GM21526 (cell line): ENCODE data around the gene ATP6V1G3.
"Not testable (repeated sequence)": the region's sequence is repeated elsewhere in the genome, so short reads cannot be mapped to it uniquely, and the experiment has no call there.

Source experiments
- ATAC-seq: cut with Tn5 transposase; IDR thresholded peaks from one replicate; pipeline ENCODE4 v1.9.1; 2021; ENCODE audit warnings: moderate library complexity; ENCODE audit not compliant: unreplicated experiment, low FRiP score

ATP6V1G3 gene

DNA sequence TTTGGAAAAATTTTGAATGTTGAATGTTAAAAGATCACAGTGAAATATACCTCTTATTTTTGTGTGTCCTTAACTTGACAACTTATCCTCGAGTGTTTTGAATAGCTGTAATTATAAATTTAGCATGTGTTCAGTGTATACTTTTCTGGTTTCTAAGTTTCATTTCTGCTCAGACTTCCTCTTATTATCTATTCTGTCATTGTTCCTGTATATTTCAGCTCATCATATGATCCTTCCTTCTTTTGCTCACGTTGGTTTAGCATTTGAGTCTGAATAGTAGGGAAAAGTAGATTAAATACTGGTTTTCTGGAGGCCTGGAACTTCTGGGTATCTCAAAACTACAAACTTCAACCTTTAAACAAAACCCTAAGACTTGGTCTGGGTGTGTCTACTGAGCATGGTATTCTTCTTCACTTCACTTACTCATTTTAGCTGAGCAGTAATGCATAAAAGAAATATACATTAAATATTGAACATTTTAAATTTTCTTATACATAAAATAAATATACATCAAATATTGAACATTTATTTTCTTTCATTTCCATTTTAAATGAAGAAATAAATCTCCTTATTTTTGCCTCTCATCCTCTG, 3.3 kb upstream of the ATP6V1G3 start:
- ATAC-seq, result peak; percentile 91

DNA sequence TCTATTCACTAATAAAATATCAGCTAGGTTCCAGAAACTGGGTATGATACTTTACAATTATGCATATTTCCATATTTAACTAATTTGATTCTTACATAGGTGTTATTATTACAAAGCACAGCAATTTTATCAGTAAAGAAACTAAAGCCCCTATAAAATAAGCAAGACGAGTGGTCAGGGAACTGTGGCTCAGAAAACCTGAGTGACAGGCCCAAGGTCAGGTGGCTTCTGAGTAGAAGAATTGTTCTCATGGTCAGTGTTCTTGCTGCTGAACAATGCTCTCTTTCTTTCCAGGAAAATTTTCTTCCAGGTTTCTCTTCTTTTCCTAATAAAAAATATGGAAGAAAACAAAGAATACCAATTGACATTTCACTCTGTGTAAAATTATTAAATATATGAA, 2.2 kb upstream of the ATP6V1G3 start:
- ATAC-seq, result no peak

DNA sequence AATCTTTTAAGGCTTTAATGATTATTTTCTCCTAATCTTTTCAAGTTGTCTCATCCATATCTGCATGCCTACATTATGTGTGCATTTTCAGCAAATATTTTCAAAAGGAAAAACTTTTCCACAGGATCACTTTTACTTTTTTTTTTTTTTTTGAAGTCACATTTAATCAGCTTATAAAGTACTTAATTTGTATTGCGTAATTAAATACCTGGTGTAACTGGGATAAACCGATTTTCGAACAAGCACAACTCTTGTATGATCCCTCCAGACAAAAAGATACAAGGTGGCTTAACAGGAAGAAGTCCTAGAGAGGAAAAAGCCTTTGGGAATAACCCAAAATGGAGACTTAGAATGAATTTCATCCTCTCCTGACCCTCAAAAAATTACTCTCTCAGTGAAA, 1.3 kb upstream of the ATP6V1G3 start:
- ATAC-seq, result no peak

DNA sequence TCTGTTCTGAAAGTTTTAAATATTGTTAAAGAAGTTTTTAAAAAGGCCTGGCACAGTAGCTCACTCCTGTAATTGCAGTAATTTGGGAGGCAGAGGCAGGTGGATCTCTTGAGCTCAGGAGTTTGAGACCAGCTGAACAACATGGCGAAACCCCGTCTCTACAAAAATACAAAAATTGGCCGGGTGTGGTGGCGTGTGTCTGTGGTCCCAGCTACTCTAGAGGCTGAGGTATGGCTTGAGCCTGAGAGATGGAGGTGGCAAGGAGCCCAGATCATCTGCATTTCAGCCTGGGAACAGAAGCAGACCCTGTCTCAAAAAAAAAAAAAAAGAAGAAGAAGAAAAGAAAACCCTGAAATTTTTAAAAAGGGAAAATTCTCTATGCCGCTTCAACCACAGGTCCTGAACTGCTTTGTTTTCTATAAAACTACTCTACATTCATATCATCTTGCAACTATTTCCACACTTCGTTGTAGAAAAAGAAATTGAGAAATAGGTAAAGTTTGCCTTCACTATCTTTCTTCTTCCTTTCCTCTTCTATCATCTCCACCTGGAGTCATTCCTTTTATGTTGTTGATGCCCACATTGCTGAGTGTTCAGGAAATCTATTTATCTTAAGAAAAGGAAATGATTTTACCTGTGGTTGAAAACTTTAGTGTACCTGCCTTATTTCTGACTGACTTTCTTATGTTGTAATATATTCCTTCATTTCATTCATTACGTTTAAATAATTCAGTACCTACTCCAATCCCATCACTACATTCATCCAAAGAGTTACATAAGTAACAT, 1.7 kb downstream of the ATP6V1G3 start:
- ATAC-seq, result no peak

DNA sequence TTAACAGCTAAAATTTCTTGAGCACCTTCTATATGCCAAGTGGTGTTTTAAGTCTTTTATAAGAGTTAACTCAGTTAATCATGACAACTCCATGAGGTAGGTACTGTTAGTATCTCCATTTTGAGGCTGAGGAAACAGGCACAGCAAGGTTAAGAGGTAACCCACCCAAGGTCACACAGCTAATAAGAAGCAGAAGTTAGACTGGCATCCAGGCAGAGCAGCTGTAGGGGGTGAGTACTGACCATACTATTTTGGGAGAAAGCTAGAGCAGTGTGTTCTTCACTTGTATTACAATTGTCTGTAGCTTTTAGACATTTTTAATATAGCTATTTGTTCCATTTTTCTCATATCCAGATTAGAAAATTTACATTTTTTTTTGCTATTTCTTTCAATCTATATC, 4.8 kb downstream of the ATP6V1G3 start:
- ATAC-seq, result no peak

DNA sequence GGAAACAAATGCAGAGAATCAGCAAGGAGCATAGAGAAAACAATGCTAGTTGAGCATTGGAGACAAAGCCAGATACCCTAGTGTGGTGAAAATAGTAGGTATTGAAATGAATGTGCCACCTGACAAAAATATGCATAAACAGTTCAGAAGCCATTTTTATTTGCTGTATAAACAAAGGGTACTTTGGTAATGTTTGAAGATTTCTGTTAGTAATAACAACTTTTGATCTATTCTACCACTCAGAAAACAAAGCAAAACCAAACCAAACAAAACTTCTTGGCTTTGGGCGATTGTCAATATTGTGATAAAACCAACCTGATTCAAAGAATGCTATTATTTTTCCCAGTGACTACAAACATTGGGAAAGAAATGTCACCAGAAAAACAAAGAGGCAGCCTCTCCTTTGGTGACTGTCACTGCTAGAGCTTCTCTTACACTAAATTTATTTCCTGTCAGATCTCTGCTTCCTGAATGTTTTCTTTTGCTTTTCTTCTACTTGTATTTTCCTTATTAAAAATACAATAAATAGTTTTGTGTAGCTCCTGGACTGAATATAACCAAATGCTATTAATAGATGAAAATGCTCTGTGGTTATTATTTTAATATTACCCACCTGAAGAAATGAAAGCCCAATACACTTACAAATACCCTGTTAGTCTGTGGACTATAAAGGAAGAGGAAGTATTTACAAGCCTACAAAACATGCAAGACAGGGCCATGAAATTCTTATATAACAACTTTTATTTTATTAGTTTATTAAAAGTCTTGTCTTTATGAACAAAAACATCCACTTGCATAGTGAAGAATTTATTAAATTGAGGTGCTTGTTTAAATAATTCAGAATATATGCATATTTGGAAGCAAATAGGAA, 5.7 kb downstream of the ATP6V1G3 start:
- no peak for ATAC-seq

DNA sequence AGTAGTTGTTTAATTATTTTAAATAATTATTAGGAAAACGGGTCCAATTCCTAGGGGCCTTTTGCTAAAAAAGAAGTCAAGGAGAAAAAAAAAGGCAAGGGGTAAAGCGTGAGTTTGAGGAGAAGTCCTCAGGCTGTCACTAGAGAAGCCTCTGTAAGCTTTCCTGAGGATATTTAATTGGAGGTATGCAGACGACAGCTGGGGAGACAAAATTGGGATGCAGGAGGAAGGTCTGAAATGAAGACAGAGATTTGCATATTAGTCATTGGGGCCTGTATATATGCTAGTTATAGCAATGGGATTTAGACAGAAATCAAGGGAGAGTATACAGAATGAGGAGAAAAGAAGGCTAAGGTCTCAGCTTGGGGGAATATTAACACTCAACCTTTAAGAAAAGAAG, 8.6 kb downstream of the ATP6V1G3 start:
- ATAC-seq, result no peak

DNA sequence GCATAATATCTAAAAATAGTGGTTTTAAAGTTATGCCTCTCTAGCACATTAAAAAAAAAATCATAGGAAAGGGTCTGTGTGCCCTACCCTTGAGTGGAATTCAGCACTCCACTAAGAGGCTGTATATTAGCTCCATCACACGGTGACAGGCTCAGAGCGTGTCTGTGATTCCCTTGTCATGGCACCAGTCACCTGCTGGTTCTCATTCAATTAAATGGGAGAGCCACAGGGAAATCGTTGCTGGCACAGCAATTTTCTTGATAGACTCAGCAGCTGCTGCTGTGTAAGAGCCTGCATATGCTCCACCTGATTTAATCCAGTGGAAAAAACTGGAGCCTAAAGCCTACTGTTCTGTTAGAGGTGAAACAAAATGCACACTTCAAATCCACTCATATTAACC, 9.5 kb downstream of the ATP6V1G3 start:
- ATAC-seq, result no peak

DNA sequence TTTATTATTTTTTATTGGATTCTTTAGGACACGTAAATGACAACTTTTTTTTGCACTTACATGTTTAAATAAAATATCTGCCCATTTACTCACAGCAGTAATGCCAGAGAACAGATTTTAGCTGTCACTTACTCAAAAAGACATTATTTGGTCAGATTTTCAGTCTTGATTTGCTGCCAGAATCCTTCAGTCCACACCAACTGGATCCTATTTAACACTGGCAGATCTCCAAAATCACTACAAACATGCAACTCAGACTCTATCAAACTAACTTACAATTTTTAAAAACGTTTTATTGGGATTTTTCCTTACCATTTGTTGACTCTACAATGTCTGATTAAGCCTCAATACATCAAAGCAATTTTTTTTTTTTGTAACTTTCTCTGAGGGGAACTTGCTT, 11.1 kb downstream of the ATP6V1G3 start:
- no peak for ATAC-seq

DNA sequence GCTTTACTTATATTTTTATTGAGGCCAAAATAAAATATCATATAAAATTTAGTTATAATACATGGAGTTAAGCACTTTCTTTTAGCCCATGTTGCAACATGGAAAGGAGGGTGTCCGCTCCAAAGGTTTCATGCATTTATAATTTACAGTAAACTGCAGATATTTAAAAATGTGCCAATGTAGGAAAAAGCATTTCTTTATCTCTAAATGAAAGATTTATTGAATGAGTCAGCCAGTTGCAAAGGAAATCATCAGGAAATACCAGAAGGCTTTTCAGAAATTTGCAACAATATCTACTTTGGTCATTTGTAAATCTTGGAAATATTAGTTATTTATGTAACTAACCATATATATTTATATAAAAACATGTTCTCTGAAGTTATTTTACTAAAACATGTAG, 12.1 kb downstream of the ATP6V1G3 start:
- no peak for ATAC-seq

DNA sequence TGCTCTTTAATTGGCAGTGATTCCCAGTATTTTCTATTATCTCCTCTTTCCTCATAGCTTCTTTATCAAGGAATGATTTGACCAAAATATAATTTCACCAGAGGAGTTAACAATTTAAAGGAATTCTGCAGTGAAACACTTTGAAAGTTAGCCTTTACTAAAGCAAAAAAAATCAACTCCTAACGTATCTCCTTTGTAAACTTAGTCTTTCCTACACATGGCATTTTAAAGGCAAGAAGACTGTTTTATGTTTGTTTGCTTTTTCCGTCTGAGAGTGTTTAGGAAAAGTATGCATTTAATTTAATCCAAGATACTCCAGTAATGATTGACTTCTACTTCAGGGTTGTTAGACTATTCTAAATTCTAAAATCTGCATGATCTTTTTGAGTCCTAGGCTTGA, 15.9 kb downstream of the ATP6V1G3 start:
- ATAC-seq, result no peak

DNA sequence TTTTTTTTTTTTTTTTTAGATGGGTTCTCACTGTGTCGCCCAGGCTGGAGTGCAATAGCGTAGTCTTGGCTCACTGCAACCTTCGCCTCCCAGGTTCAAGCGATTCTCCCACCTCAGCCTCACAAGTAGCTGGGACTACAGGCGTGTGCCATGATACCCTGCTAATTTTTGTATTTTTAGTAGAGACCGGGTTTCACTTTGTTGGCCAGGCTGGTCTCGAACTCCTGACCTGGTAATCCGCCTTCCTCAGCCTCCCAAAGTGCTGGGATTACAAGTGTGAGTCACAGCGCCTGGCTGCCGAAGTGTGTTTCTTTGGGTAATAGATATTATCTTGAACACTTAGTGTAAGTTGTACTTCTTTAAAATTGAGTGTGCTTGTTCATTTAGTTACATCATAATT, 16.4 kb downstream of the ATP6V1G3 start:
- ATAC-seq, result not testable (repeated sequence)

DNA sequence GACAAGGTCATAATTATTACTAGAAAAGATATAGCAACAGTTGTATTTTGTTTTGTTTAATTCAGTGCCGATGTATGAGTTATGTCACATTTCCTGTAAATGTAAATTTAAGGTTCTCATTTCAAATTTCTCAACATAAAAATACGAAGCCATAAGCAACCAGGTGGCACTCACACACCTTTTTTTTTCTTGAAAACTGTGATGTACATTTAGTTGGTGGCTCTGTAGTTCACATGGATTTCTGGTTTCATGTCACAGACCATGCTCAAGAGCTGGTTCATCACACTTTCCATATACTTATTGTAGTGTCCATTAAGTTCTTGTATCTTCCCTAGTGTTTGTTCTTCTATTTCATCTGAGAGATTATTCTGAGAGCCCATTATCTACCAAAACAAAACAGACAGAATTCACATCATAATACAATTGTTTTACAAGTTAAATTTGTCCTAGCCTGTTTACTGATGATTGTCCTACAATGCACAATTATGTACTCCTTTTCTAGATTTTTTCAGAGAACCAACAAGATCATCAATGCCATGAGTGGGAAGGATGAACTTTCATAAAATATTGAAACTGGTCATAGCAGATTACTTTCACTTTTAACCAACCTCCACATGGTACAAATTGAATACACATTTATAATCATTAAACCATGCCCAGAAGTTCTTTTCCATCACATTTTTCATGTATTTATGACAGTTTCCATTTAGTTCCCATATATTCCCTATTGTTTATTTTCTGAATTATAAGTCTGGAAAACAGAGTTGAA, 17.1 kb downstream of the ATP6V1G3 start:
- ATAC-seq, result no peak

DNA sequence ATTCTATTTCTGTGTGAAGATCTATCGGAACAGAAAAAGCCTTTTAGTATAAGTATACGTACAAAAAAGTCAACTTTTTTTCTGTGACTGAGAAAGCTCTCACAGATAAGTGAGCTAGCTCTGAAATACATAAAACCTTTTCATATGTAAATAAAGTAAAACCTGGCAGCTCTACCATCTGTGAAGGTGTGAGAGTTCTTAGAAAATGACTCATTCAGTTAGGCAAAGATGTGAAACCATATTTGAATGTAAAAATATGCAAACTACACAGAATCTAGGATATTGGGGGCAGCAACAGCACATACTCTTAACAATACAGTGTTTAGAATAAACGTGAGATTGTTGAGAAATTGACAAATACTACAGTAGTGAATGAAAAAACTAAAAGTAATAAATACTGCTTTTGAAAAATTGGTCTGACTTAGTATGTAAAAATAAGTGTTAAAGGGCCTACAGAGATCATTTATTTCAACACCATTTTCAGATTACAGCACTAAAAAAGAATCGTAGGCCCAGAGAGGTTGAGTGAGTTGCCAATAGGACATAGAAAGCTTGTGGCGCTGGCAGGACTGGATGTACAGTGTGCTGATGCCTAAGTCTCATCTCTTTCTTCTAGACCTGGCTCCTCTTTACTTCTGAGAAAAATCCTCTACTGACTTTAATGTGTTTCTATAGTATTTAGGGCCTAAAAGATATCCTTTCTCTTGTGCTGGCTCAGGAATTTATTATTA, 19.8 kb downstream of the ATP6V1G3 start:
- peak; percentile 96 for ATAC-seq

DNA sequence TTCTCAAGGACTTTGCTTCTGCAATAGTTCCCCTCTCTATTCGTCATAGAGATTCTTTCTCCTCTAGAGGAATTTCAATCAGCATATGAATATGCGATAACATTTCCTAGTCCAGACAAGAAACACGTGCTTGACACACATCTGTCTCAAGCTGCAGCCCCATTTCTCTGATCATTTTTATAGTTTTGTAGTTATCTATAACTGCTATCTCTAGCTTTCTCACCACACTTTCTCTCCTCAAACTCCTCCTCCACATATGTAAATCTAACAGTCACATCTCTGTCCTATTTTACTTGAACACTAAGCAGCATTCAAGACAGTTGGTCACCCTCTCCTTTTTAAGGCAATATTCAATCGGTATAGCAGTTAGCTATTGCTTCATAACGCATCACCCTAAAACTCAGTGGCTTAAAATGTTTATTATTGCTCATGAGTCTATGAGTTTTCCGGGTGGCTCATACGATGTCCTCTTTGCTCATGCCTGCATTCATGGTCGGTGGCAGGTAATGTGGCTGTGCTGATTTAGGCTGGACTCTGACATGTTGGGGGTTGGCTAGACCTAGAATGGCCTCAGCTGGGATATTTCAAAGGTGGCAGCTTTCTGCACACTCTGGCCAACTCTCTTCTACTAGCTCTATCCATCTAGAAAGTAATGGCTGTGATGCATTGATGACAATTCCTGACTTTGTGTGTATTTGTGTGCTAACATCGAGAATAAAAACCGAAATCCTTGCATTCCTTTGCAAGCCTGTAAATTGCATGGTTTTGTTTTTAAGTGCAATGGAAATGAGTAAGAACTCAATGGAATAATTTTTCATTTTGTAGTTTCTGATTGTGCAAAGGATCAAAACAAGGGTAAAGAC, 20.6 kb downstream of the ATP6V1G3 start:
- ATAC-seq, result no peak

DNA sequence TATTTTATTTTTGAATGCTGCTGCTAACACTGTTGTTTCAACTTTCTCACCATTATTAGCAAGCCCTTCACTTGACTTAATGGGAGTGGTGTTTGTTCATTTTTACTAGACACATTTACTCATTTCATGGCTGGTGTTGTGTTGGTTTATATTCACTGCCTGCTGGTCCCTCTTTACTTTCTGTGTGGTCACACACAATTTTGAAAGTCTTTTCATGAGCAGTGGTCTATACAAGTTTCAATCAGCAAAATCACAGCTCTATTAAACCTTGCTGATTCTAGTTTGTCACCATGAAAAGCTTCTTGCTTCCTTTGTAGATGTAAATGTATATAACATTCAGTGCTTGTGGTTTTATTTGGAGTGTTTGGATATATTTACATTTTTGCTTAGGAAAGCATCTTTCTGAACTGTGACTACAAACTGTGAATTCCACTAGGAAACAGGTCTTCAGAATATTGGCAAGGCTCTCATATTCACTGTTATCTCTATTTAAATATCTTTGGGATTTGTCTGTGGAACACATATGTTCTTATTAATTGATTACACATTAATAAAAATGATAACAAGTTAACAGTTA, 22.8 kb downstream of the ATP6V1G3 start:
- no peak for ATAC-seq

DNA sequence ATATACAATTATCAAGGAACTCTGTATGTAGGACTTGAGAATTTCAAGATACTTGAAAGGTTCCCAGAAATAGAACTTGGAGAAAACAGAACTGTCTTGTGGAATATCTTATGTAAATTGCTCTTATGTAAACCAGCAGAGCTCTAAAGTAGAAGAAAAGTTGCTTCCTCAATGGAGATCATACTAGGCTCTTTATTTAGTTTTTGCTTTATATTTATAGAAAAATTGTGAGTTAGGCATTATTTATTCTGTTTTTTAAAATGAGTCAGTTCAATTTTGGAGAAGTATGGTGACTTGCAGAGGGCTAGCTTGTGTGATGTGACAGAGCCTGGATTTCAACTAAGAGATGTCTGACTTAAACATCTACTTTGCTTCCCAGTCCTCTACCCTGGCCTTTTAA, 40.4 kb downstream of the ATP6V1G3 start:
- no peak for ATAC-seq

DNA sequence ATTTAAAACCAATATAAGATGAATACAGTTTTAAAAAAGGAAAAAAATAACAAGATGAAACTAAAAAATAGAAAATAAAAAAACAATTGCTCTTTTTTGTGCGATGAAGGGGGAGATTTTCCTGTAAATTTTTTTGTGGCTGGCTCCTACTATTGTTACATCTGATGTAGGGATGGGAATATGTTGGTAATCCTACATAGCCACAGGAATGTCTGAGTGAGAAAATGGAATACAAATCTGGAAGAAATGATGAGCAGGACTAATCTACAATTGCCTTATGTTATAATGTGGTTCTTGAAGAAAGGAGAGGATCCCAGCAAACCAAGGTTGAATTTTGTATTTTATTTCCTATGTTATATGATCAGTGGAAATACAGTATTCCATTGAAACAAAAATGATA, 40.9 kb downstream of the ATP6V1G3 start:
- ATAC-seq, result no peak

DNA sequence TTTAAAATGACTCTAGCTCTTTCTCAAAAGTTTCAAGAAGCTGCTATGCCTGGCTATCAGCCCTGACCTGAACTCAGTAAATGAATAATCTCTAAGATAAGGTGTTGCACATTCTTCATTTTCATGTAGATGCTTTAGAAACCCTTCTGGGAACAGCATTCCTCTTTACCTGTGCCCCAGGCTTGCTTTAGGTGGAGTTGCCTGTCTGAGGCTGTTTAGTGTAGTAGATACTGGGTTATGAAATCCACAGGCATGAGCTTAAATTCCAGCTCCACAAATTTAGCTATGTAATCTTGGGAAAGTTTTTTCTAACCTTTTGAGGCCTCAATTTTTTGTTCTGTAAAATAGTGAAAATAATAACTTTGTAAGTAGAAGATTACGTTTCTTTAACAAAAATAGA, 41.6 kb downstream of the ATP6V1G3 start:
- ATAC-seq, result no peak
